BLaER1 treated with 17β-estradiol and CSF1 and Interleukin-3, amounts not matched to agents 10 nM and 100 nM (cell line): Measurements from ENCODE around the gene ANKRD33.

Experiments
- H3K27ac ChIP-seq, 11 experiments: shearing (Covaris generic); formaldehyde crosslinking; 2 replicates each; pipeline ENCODE4 v1.8.1; 2022
- H3K27me3 ChIP-seq, 11 experiments: shearing (Covaris generic); formaldehyde crosslinking; 2 replicates each; pipeline ENCODE4 v1.8.1; 2022
- H3K36me3 ChIP-seq, 11 experiments: shearing (Covaris generic); formaldehyde crosslinking; 2 replicates each; pipeline ENCODE4 v1.8.1; 2022
- H3K4me1 ChIP-seq, 10 experiments: shearing (Covaris generic); formaldehyde crosslinking; 2 replicates each; pipeline ENCODE4 v1.8.1; 2022
- H3K4me2 ChIP-seq, 11 experiments: shearing (Covaris generic); formaldehyde crosslinking; 2 replicates each; pipeline ENCODE4 v1.8.1; 2022
- H3K4me3 ChIP-seq, 10 experiments: shearing (Covaris generic); formaldehyde crosslinking; 2 replicates each; pipeline ENCODE4 v1.8.1; 2022
- H3K9ac ChIP-seq, 11 experiments: shearing (Covaris generic); formaldehyde crosslinking; 2 replicates each; pipeline ENCODE4 v1.8.1; 2022
- H3K9me3 ChIP-seq, 11 experiments: shearing (Covaris generic); formaldehyde crosslinking; replicated peaks in 1 of 11; 2 replicates each; pipeline ENCODE4 v1.8.1; 2022
- H4K20me1 ChIP-seq, 11 experiments: shearing (Covaris generic); formaldehyde crosslinking; 2 replicates each; pipeline ENCODE4 v1.8.1; 2022
- Cebpa-rat ChIP-seq, 11 experiments: shearing (Covaris generic); IDR thresholded peaks; 2 replicates each; pipeline ENCODE4 v1.8.1; 2022

Gene ANKRD33

DNA sequence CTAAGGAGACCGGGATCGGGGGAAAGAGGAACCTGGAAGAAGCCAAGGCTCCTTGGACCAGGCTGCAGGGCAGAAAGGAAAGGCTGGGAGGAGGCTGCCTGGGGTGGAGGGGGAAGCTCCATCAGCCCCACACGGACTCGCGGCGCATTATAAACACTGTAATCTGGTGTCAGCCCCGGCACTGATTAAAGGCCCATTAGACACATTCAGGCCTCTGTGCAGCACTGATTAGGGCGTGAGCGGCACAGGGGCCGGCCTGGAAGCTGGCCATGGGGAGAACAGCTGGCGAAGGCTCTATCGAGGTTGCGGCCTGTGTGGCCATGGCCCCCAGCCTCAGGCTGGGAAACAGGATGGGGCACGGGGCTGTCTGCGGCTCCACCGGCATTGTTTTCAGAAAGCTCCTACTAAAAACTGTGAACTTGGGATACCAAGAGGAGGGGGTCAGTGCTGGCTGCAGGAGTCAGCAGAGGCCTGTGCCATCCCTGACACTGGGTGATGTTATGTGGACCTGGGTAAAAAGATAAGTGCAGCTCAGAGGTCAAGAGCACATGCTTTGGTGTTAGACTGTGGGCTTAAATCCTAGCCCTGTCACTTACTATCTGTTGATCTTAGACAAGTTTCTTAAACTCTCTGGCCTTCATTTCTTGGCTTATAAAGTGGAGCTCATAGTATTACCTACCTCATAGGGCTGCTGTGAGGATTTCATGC lies 30.0 kb downstream of the ANKRD33 start:
- Histone ChIP-seq H3K36me3 (peaks cover 0 to 70% (median 0%) of the 10 kb centered on the region in 11 experiments; a peak in 8 of 22 replicates), H4K20me1 (no peaks in the 10 kb centered on the region), H3K27me3 (no peaks in the 10 kb centered on the region), H3K4me1 (peaks cover 9 to 60% (median 25%) of the 10 kb centered on the region in 10 experiments), H3K4me2 (no peak overlapping the region), H3K27ac (no peak overlapping the region; a peak in 1 of 22 replicates), H3K9ac (peak overlapping the region in 2 of 11 experiments; percentile 23 to 37; a peak in 2 of 22 replicates), H3K9me3 (no peaks in the 10 kb centered on the region), H3K4me3 (no peak overlapping the region)
- TF ChIP-seq Cebpa-rat (IDR thresholded peaks at IDR 0.05), result no peak

DNA sequence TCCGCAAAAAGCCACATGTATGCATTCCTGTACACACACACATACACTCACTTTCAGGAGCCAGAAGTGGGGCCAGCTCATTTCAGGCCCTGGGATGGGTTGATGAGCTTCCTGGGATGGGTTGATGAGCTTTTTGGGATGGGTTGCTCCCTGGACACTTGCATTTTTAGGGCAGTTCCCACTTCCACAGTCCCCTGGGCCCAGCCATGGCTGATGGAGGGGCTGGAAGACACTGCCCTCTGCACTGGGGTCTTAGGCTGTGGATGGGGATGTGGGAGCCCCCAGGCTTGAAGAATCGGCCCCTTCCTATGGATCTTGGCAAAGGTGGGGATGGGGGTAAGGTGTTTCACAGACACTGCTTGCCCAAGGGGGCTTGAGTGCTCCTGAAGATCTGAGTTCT lies 32.1 kb downstream of the ANKRD33 start:
- H3K9ac ChIP-seq, result no peak overlapping the region
- H4K20me1 ChIP-seq, result no peaks in the 10 kb centered on the region
- H3K27me3 ChIP-seq, result no peaks in the 10 kb centered on the region
- TF ChIP-seq Cebpa-rat (IDR thresholded peaks at IDR 0.05), result no peak
- H3K4me2 ChIP-seq, result no peak overlapping the region
- H3K4me1 ChIP-seq, result peaks cover 23 to 60% (median 37%) of the 10 kb centered on the region in 10 experiments
- H3K9me3 ChIP-seq, result no peaks in the 10 kb centered on the region
- H3K36me3 ChIP-seq, result peaks cover 0 to 62% (median 0%) of the 10 kb centered on the region in 11 experiments; a peak in 8 of 22 replicates
- no peak overlapping the region for H3K4me3 ChIP-seq
- peak overlapping the region in 1 of 11 experiments; percentile 17; a peak in 1 of 22 replicates for H3K27ac ChIP-seq

DNA sequence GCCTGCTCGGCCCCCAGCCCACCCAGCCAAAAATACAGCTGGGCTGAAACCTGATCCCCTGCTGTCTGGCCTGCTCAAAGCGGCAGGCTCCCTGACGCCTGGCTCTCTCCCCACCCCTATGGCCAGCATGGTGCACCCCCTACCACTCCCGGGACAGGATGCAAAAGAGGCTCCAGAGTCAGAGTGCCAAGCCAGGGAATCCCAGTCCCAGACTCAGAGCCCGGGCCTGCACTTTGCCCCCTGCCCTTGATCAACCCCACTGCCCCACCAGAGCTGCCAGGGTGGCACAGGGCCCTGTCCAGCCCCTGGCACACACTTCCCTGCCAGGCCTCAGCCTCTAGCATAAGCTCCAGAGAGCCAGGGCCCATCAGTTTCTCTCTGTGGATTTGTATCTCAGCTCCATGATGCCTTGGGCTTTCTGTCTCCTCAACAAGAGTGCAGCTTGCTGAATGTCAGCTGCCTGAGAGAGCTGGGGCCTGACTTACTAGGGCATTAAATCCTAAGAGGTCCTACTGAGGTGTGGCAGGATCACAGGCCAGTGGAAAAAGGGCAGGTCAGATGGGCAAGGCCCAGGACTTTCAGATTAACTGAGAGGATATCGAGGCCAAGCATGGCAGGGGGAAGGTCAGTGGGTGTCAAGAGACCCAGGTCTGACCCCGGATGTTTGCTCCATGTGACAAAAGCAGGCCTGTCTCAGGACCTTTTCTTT lies 33.3 kb downstream of the ANKRD33 start:
- Histone ChIP-seq H3K27ac (peak overlapping the region in 8 of 11 experiments; percentile 21 to 93 (median 82); a peak in 16 of 22 replicates), H4K20me1 (no peaks in the 10 kb centered on the region), H3K9me3 (no peaks in the 10 kb centered on the region), H3K4me1 (peaks cover 34 to 60% (median 48%) of the 10 kb centered on the region in 10 experiments), H3K36me3 (peaks cover 0 to 50% (median 0%) of the 10 kb centered on the region in 11 experiments; a peak in 6 of 22 replicates), H3K27me3 (no peaks in the 10 kb centered on the region), H3K4me3 (no peak overlapping the region), H3K9ac (peak overlapping the region in 3 of 11 experiments; percentile 9 to 43 (median 32); a peak in 2 of 22 replicates), H3K4me2 (peak overlapping the region in 6 of 11 experiments; percentile 91 to 98 (median 94); a peak in 7 of 22 replicates)
- TF ChIP-seq Cebpa-rat (IDR thresholded peaks at IDR 0.05), result no peak

DNA sequence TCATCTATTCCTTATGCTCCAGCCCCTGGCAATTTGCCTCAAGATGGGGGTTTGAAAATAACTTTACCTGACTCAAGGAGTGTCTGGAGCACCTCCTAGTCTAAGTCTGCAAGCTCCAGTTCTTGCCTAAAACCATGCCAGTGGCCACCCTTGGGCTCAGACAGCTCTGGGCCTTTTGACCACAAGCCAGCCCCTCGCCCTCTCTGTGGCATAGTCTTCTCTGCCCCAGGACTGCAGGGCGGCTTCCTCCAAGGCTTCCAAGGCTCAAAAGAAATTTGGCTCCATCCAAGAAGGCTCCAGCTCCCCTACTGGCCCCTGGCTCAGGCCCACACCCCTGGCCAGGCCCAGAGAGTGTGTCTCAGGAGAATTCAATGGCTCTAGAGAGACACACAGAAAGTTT lies 34.2 kb downstream of the ANKRD33 start:
- Histone ChIP-seq H3K4me2 (peak overlapping the region; percentile 63 to 98 (median 91); a peak in 19 of 22 replicates), H3K4me1 (peaks cover 37 to 68% (median 53%) of the 10 kb centered on the region in 10 experiments), H3K9ac (peak overlapping the region in 5 of 11 experiments; percentile 62 to 78 (median 72); a peak in 12 of 22 replicates), H4K20me1 (no peaks in the 10 kb centered on the region), H3K4me3 (no peak overlapping the region), H3K9me3 (no peaks in the 10 kb centered on the region), H3K27ac (peak overlapping the region; percentile 53 to 93 (median 82); a peak in 20 of 22 replicates), H3K36me3 (peaks cover 0 to 42% (median 0%) of the 10 kb centered on the region in 11 experiments; a peak in 6 of 22 replicates), H3K27me3 (no peaks in the 10 kb centered on the region)
- no peak for TF ChIP-seq Cebpa-rat (IDR thresholded peaks at IDR 0.05)

DNA sequence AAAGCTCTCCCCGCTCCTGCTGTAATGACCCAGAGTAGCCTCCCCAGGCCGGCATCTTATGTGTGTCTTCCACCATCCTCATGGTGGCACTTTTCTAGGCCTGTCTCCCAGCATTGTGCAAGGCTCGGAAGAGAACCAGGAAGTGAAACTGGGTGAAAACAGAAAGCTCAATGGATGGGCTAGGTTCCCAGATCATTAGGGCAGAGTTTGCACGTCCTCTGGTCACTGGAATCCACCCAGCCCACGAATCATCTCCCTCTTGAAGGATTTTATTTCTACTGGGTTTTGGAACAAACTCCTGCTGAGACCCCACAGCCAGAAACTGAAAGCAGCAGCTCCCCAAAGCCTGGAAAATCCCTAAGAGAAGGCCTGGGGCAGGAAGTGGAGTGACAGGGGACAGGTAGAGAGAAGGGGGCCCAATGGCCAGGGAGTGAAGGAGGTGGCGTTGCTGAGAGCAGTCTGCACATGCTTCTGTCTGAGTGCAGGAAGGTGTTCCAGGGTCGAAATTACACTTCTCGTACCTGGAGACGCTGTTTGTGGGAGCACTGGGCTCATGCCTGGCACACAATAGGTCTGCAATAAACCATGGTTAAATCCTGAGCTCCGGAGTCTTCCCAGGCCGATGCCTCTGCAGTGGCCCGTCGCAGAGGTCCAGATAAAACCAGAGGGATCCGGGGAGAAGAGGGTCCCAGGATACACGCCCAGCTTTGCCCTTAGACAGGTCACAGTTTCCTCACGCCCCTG lies 35.0 kb downstream of the ANKRD33 start:
- peak overlapping the region; percentile 63 to 98 (median 91) for H3K4me2 ChIP-seq
- H3K4me3 ChIP-seq, result peak overlapping the region in 5 of 10 experiments; percentile 10 to 45 (median 21); a peak in 4 of 20 replicates
- peak overlapping the region in 10 of 11 experiments; percentile 15 to 78 (median 60); a peak in 19 of 22 replicates for H3K9ac ChIP-seq

DNA sequence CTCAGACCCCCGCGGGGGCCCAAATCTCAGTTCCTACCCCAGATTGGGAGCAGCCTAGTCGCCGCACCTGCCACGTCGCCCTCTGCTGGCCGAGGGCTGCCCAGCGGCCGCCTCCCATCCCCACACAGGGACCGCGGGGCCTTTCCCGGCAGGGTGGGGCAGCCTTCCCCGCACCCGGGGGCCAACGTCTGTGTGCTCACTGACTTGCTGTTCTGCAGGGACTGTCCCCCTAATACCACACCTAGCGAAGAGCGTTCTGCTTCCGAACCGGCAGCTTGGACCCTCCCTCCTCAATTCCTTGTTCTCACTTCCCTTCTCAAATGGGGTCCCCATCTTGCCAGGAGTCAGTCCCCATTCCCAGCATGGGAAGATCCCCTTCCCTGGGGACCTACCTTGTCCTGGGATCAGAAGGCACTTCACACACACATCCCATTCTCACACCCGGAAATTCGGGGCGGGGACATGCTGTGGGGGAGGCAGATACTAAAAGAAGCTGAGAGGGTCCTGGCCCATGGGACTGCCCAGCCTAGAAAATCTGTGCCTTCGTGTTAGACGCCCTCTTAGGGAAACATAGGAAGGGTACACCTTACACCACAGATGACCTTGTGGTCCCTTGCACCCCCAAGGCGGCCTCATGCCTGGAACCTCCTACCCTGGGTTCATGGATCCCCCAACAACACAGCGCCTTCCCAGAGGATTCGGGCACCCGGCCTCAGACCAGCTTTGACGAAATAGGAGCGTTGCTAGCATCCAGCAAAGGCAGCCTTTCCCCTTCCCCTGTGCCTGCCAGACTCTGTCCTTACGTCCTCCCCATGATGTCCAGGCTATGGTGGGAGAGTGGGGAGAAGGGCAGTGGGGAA lies 35.8 kb downstream of the ANKRD33 start:
- Histone ChIP-seq H3K9me3 (no peaks in the 10 kb centered on the region), H3K36me3 (peaks cover 0 to 26% (median 0%) of the 10 kb centered on the region in 11 experiments; a peak in 6 of 22 replicates), H3K27me3 (no peaks in the 10 kb centered on the region), H3K9ac (peak overlapping the region in 9 of 11 experiments; percentile 15 to 78 (median 62); a peak in 13 of 22 replicates), H3K4me3 (peak overlapping the region in 3 of 10 experiments; percentile 10 to 45 (median 15); a peak in 1 of 20 replicates), H3K27ac (peak overlapping the region; percentile 56 to 93 (median 82); a peak in 20 of 22 replicates), H3K4me2 (peak overlapping the region; percentile 63 to 98 (median 91)), H3K4me1 (peaks cover 37 to 63% (median 53%) of the 10 kb centered on the region in 10 experiments), H4K20me1 (no peaks in the 10 kb centered on the region)
- no peak for TF ChIP-seq Cebpa-rat (IDR thresholded peaks at IDR 0.05)

More for the DNA sequence above, 35.0 kb downstream of the ANKRD33 start:
- Histone ChIP-seq H3K36me3 (peaks cover 0 to 34% (median 0%) of the 10 kb centered on the region in 11 experiments; a peak in 6 of 22 replicates), H4K20me1 (no peaks in the 10 kb centered on the region), H3K27me3 (no peaks in the 10 kb centered on the region), H3K27ac (peak overlapping the region; percentile 56 to 93 (median 82); a peak in 21 of 22 replicates), H3K9me3 (no peaks in the 10 kb centered on the region), H3K4me1 (peaks cover 37 to 63% (median 53%) of the 10 kb centered on the region in 10 experiments)
- peak; percentile 62 to 95 (median 84); a peak in 20 of 22 replicates for TF ChIP-seq Cebpa-rat (IDR thresholded peaks at IDR 0.05)

DNA sequence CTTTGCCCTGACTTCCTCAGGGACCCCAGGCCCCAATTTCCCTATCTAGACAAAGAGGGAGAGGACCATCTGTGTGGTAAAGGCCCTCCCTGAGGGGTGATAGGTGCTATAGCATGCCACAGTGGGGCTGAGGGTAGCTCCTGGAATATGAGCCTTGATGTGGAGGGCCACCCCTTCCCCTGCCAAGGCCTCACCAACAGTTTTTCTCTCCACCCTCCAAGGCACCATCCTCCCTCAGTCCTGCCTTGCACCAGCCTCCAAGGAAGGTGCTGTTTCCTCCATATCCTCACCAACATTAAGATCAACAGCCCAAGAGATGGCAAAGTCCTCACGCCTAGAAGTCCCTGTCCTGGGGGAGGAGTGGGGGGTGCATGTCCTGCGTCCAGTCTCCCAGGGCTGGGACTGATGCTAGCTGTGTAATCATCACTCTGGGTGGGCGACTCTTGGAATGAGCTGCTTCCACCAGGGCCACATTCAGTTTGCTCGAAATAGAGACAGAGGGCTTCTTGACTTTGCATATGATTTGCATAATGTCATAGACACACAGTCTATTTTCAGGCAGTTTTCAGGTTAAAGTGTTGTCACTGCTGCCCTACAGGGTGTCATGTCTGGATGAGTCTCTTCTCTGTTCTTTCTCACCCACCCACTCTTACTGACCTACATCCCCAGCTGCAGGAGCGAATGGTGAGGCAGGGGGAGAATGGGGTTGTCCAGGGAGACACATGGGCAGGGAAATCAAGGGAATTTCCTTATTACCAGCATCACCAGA lies 36.8 kb downstream of the ANKRD33 start:
- H3K36me3 ChIP-seq, result peaks cover 0 to 16% (median 0%) of the 10 kb centered on the region in 11 experiments; a peak in 4 of 22 replicates
- H3K27ac ChIP-seq, result peak overlapping the region in 5 of 11 experiments; percentile 12 to 91 (median 74); a peak in 8 of 22 replicates
- H3K9ac ChIP-seq, result no peak overlapping the region
- H3K27me3 ChIP-seq, result no peaks in the 10 kb centered on the region
- peaks cover 37 to 63% (median 53%) of the 10 kb centered on the region in 10 experiments for H3K4me1 ChIP-seq
- no peaks in the 10 kb centered on the region for H3K9me3 ChIP-seq
- H3K4me3 ChIP-seq, result no peak overlapping the region
- no peak for TF ChIP-seq Cebpa-rat (IDR thresholded peaks at IDR 0.05)
- peak overlapping the region; percentile 22 to 98 (median 89) for H3K4me2 ChIP-seq
- H4K20me1 ChIP-seq, result no peaks in the 10 kb centered on the region
